ENCODE data around the gene ADARB2. TPM values are rescaled to one million over a fixed set of nuclear protein-coding genes. Genes with fewer than 3 reads are reported as not detected.

ADARB2 gene
- total RNA-seq, 1 donor from 2014 or later, result 1.8 TPM

- DNase-seq (ENCODE audit: low read depth, low spot score), result no peak
- Mint-ChIP-seq H3K36me3 (ENCODE audit: low read depth) (peaks cover 2% of the 10 kb centered on the region), H3K4me3 (no peak overlapping the region), H3K9me3 (peaks cover 3% of the 10 kb centered on the region), H3K27ac (ENCODE audit: unreplicated experiment) (no peak overlapping the region), H3K4me1 (peaks cover 10% of the 10 kb centered on the region), H3K27me3 (ENCODE audit: low read depth) (peaks cover 3% of the 10 kb centered on the region)
- no peak for TF ChIP-seq CTCF (conservative IDR thresholded peaks at IDR 0.05)
These were observed 437.1 kb downstream of the ADARB2 start for GRCh38 chr10:1300218-1300617.

DNA sequence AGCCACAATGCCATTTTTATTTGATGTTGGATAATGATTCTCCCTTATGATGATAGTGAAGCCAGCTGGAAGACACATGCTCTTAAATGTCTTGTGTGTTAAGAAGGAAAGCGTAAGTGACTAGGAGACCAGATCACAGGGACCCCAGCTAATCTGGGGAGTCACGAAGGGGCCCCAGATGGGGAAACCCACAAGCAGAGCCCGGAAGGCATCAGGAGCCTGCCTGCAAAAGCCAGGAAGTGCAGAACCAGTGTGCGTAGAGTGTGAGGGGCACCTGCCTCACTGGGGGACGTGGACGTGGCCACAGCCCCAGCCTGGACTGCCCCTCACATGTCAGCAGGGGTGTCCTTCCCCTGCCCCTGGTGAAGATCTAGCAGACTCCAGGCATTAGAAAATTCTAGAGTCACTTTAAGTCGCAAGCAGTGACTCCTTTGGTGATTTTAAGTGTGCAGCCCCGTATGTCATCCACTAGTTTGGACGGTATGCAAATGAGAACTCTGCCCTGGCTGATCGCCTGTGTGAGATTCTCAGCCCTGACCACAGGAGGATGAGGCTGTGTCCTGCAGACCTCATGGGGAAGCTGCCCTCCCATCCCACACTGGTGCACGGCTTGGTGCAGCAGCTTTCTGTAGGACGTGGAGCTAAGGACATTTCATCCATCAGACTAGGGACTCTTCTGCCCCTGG, 438.1 kb downstream of the ADARB2 start:
- H3K9me3 Mint-ChIP-seq, result peaks cover 3% of the 10 kb centered on the region
- H3K4me1 Mint-ChIP-seq, result peaks cover 18% of the 10 kb centered on the region
- H3K27me3 Mint-ChIP-seq (ENCODE audit: low read depth), result peaks cover 3% of the 10 kb centered on the region
- no peak for TF ChIP-seq CTCF (conservative IDR thresholded peaks at IDR 0.05)
- H3K27ac Mint-ChIP-seq (ENCODE audit: unreplicated experiment), result no peak overlapping the region
- no peak for DNase-seq (ENCODE audit: low read depth, low spot score)
- peaks cover 2% of the 10 kb centered on the region for H3K36me3 Mint-ChIP-seq (ENCODE audit: low read depth)
- no peak overlapping the region for H3K4me3 Mint-ChIP-seq

- H3K4me3 Mint-ChIP-seq, result no peak overlapping the region
- H3K27me3 Mint-ChIP-seq (ENCODE audit: low read depth), result peaks cover 3% of the 10 kb centered on the region
- no peak for DNase-seq (ENCODE audit: low read depth, low spot score)
- TF ChIP-seq CTCF (conservative IDR thresholded peaks at IDR 0.05), result peak; percentile 26
- peaks cover 3% of the 10 kb centered on the region for H3K9me3 Mint-ChIP-seq
- H3K27ac Mint-ChIP-seq (ENCODE audit: unreplicated experiment), result no peak overlapping the region
- peaks cover 30% of the 10 kb centered on the region for H3K4me1 Mint-ChIP-seq
- peaks cover 2% of the 10 kb centered on the region for H3K36me3 Mint-ChIP-seq (ENCODE audit: low read depth)
These were observed 439.6 kb downstream of the ADARB2 start for GRCh38 chr10:1297566-1298301.

GRCh38 chr10:1295756-1296480, 441.4 kb downstream of the ADARB2 start:
- Mint-ChIP-seq H3K27ac (ENCODE audit: unreplicated experiment) (no peak overlapping the region), H3K4me1 (peaks cover 36% of the 10 kb centered on the region), H3K4me3 (no peak overlapping the region), H3K27me3 (ENCODE audit: low read depth) (peaks cover 3% of the 10 kb centered on the region), H3K36me3 (ENCODE audit: low read depth) (no peaks in the 10 kb centered on the region), H3K9me3 (peaks cover 3% of the 10 kb centered on the region)
- no peak for DNase-seq (ENCODE audit: low read depth, low spot score)
- TF ChIP-seq CTCF (conservative IDR thresholded peaks at IDR 0.05), result no peak

DNA sequence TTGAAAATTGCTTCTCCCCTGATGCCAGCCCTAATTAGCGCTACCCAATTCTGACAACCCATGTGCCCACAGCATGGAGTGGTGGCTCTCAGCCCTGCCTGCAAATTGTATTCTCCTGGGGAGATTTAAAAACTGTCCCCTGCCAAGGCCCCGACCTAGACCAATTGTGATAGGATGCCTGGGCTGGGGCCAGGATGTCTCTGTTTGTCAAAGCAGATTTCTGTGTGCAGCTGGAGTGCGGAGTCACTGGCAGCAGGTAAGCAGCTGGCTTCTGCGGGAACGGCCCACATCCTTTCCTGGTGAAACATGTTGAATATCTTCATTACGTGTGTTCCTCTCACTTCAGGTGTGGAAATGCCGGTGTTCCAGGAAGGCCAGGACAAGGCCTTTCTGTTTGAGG, 442.6 kb downstream of the ADARB2 start:
- Mint-ChIP-seq H3K27ac (ENCODE audit: unreplicated experiment) (no peak overlapping the region), H3K4me3 (peak overlapping the region; percentile 28), H3K27me3 (ENCODE audit: low read depth) (peaks cover 3% of the 10 kb centered on the region), H3K36me3 (ENCODE audit: low read depth) (no peaks in the 10 kb centered on the region), H3K9me3 (no peaks in the 10 kb centered on the region), H3K4me1 (peaks cover 38% of the 10 kb centered on the region)
- no peak for DNase-seq (ENCODE audit: low read depth, low spot score)
- no peak for TF ChIP-seq CTCF (conservative IDR thresholded peaks at IDR 0.05)
